NT2/D1 (cell line): ENCODE data around the gene TM2D1.

ENCODE experiments used
- SUZ12 ChIP-seq: IDR thresholded peaks from 2 replicates; pipeline ENCODE4 v1.6.1; 2011; ENCODE audit not compliant: insufficient read length, insufficient read depth; ENCODE audit errors: extremely low read depth
- YY1 ChIP-seq: IDR thresholded peaks from 2 replicates; pipeline ENCODE4 v1.6.1; 2011; ENCODE audit not compliant: insufficient read length, insufficient read depth

- no peak for TF ChIP-seq YY1
- no peak for TF ChIP-seq SUZ12
These were observed 24.6 kb upstream of the TM2D1 start for GRCh38 chr1:61749574-61749973.
